NB4 (cell line): ENCODE measurements around the gene SLC29A3.
A peak's percentile ranks its signal among the peaks of the same experiment; 100 is the strongest.

ENCODE experiments used
- DNase-seq: peaks from one replicate; pipeline ENCODE4 v3.0.0; 2010; ENCODE audit warnings: low read depth
- H3K4me3 ChIP-seq: one replicate; pipeline ENCODE4 v1.5.1; 2011; ENCODE audit warnings: mild to moderate bottlenecking, low read depth, low read length, moderate library complexity
- CTCF ChIP-seq: IDR thresholded peaks from one replicate; pipeline ENCODE4 v1.5.1; 2012; ENCODE audit warnings: low read depth, low read length
- MYC ChIP-seq: IDR thresholded peaks from 2 replicates; pipeline ENCODE4 v1.6.1; 2011; ENCODE audit warnings: low read depth, low read length
- POLR2A ChIP-seq: IDR thresholded peaks from 2 replicates; pipeline ENCODE4 v1.6.1; 2011; ENCODE audit warnings: mild to moderate bottlenecking; ENCODE audit not compliant: insufficient read length; ENCODE audit errors: extremely low read depth
- TF ChIP-seq, protein P1 (sequence below): IDR thresholded peaks from 2 replicates; pipeline ENCODE4 v1.6.1; 2011; ENCODE audit warnings: low read depth, low read length

SLC29A3 gene

GRCh38 chr10:71331736-71332135 is 12.7 kb downstream of the SLC29A3 start:
- TF ChIP-seq CTCF = no peak
- TF ChIP-seq, protein P1, sequence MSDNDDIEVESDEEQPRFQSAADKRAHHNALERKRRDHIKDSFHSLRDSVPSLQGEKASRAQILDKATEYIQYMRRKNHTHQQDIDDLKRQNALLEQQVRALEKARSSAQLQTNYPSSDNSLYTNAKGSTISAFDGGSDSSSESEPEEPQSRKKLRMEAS = no peak
- TF ChIP-seq MYC = no peak
- TF ChIP-seq POLR2A = no peak
- no peak for DNase-seq
- no peak overlapping the region for H3K4me3 ChIP-seq

DNA sequence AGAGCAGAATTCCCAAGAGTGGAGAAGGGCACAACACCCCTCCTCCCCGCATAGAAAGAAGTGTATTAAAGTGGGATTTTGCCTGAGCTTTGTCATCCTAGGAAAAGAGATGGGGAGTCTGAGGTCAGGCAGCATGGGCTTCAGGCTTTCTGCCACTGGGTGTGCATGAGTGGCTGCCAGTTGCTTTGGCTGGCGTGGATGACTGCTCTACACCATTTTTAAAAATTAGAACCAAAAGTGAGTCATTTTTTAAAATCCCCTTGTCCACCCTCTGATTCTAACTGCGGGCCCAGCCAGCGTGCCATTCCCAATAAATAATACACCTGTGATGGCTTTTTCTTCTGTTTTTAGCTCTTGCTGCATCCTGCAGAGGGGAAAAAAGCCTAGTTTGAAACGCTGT is 13.4 kb downstream of the SLC29A3 start:
- TF ChIP-seq, protein P1 = no peak
- TF ChIP-seq CTCF (no peak), POLR2A (no peak), MYC (no peak)

GRCh38 chr10:71333129-71333887 is 14.2 kb downstream of the SLC29A3 start:
- no peak overlapping the region for H3K4me3 ChIP-seq

More for the DNA sequence above, 13.4 kb downstream of the SLC29A3 start:
- H3K4me3 ChIP-seq = no peak overlapping the region
- no peak for DNase-seq

DNA sequence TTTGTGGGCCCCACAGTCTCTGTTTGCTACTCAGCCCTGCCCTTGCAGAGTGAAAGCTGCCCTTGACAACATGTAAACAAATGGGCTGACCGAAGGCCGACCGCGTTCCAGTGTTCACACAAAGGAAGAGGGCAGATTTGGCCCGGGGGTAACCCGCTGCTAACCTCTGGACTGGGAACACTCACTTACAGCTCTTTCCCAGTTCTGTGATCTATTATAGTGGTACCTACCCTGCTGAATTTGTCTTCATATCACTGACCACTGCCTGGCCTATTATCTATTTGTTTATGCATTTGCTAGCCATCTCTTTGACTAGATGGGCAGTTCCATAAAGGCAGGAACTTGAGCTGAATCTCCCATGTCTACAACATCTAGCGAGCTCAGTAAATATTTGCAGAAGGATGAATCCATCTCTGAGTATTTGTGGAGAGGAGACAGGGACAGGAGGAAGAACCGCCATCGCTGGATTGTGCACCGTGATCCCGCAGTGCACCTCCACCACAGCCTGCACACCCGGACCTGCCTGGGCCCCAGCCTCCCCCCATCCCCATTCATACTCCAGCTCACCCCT is 15.2 kb downstream of the SLC29A3 start:
- TF ChIP-seq, protein P1 = no peak
- TF ChIP-seq CTCF (no peak), MYC (no peak), POLR2A (no peak)
- DNase-seq = no peak
- H3K4me3 ChIP-seq = no peak overlapping the region

More at GRCh38 chr10:71333129-71333887, 14.2 kb downstream of the SLC29A3 start:
- TF ChIP-seq POLR2A = no peak
- TF ChIP-seq MYC = peak; percentile 47
- TF ChIP-seq, protein P1 = peak; percentile 37
- peak; percentile 59 for DNase-seq

- no peak for TF ChIP-seq MYC
- TF ChIP-seq, protein P1 = no peak
- TF ChIP-seq CTCF = no peak
- no peak for TF ChIP-seq POLR2A
- DNase-seq = no peak
- no peak overlapping the region for H3K4me3 ChIP-seq
Measured at GRCh38 chr10:71335173-71335708, 16.2 kb downstream of the SLC29A3 start.

- H3K4me3 ChIP-seq = no peak overlapping the region
- TF ChIP-seq CTCF = no peak
- TF ChIP-seq POLR2A = no peak
- TF ChIP-seq, protein P1 = no peak
- no peak for TF ChIP-seq MYC
- no peak for DNase-seq
Measured at GRCh38 chr10:71336632-71337031, 17.6 kb downstream of the SLC29A3 start.
